ENCODE data around the gene ROM1.

ROM1 gene

DNA sequence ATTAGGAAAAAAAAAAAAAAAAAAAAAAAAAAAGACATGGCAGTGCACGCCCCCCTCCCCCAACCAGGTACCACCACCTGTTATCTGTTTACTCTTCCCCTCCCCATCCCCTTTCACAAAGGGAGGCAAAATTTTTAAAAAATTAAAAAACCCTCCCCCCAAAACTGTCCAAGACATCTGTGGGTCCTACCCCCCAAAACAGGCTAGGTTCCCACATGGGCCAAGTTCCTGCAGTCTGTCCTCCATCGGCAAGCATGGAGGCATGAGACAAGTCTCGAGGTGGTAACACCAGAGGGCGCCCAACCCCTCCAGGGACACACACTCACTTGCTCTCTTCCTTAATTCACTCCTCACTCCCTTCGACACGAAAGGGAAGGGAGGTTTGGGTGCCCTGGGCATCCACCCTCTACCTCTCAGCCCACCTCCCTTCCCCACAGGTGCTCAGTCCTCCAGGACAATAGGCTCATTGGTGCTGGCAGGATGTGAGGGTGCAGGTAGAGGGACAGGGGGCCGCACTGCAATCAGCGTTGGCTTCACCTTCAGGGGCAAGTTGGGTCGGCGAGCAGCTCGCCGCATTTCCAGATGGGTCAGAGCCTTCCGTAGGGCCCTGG lies 19.5 kb upstream of the ROM1 start:
- H3K9me2 ChIP-seq (replicated peaks; ENCODE audit: insufficient read depth, low read length), result no peaks in the 10 kb centered on the region
- H3K27ac ChIP-seq (ENCODE audit: low read length), result no peak overlapping the region; the same call in 1 of the 2 replicates
- no peaks in the 10 kb centered on the region for H3K27me3 ChIP-seq (replicated peaks; ENCODE audit: insufficient read depth, low read length)
- peaks cover 20% of the 10 kb centered on the region for H3K36me3 ChIP-seq (replicated peaks; ENCODE audit: insufficient read depth, low read length)
- no peak overlapping the region for H3K4me3 ChIP-seq (ENCODE audit: low read length)
- no peak overlapping the region for H2AFZ ChIP-seq (ENCODE audit: low read length)
- TF ChIP-seq EZH2 (optimal IDR thresholded peaks at IDR 0.05; ENCODE audit: low read depth, low read length), result no peak
- TF ChIP-seq CTCF (IDR thresholded peaks at IDR 0.05; ENCODE audit: low read length), result peak; percentile 85
- peaks cover 26% of the 10 kb centered on the region for H3F3A ChIP-seq (ENCODE audit: insufficient read depth, low read length)
- H4K20me1 ChIP-seq (ENCODE audit: insufficient read depth, low read length), result no peaks in the 10 kb centered on the region
- peaks cover 16% of the 10 kb centered on the region for H3K4me1 ChIP-seq (ENCODE audit: low read length)
- DNase-seq, result peak; percentile 78
- no peaks in the 10 kb centered on the region for H3K9me3 ChIP-seq (replicated peaks; ENCODE audit: insufficient read depth, low read length)
- no peak overlapping the region for H3K9ac ChIP-seq (ENCODE audit: low read length)
- H3K4me2 ChIP-seq (ENCODE audit: low read depth, low read length), result no peak overlapping the region; the same call in 1 of the 2 replicates
- peaks cover 50% of the 10 kb centered on the region for H3K79me2 ChIP-seq (ENCODE audit: low read length)

DNA sequence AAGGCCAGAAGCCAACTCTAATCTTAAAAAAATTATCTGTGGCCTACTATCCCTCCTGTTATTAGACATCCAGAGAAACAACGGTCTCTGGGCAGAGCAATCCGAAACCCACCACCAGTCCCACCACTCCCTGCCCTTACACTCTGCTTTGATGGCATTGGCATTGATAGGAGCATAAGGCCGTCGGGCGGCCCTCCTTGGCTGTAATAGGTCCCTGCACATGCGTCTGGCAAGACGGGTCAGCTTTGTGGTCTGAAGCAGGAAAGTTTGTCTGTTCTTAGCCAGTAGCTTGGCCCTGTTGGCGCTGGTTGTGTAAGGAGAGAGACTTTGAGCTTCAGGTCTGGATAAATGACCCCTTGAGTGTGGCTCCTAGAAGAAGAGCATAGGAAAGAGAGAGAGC lies 17.9 kb upstream of the ROM1 start:
- Histone ChIP-seq H3K4me1 (ENCODE audit: low read length) (peaks cover 25% of the 10 kb centered on the region), H3F3A (ENCODE audit: insufficient read depth, low read length) (peaks cover 34% of the 10 kb centered on the region)
- no peak for TF ChIP-seq EZH2phosphoT487 (IDR thresholded peaks at IDR 0.05; ENCODE audit: low read length)

DNA sequence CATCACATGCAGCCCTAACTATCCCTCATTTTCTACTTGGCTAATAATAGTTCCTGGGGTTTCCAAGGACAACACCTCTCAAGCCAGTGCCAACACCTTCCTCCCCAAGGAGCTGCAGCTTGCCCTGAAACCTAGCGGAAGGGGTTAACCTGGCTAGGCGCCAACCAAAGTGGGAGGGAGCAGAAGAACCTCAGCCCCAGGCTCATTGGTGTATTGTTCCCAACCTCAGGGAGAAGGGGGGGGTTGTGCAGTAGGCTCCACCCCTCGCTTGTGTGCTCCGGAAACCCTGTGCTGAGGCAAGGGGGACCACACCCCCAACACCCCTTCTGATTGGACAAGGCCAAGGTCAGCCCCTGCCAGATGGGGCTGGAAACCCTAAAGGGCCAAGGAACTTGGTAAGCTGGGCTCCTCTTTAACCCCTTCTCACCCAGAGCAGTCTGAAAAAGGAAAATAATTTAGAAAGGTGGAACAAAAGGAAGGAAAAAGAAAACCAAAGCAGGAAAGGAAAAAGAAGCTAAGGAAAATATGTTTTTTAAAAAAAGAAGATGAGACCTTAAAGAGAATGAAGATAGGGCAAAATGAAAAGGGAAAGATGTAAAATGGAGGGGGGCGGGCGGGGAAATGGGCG lies 13.9 kb upstream of the ROM1 start:
- Histone ChIP-seq H3K9me2 (replicated peaks; ENCODE audit: insufficient read depth, low read length) (no peaks in the 10 kb centered on the region), H3K4me2 (ENCODE audit: low read depth, low read length) (peak overlapping the region; percentile 97), H3K4me3 (ENCODE audit: low read length) (peak overlapping the region; percentile 92), H2AFZ (ENCODE audit: low read length) (no peak overlapping the region), H3K4me1 (ENCODE audit: low read length) (peaks cover 10% of the 10 kb centered on the region), H4K20me1 (ENCODE audit: insufficient read depth, low read length) (no peaks in the 10 kb centered on the region), H3K9me3 (replicated peaks; ENCODE audit: insufficient read depth, low read length) (no peaks in the 10 kb centered on the region), H3F3A (ENCODE audit: insufficient read depth, low read length) (peaks cover 21% of the 10 kb centered on the region), H3K79me2 (ENCODE audit: low read length) (peaks cover 54% of the 10 kb centered on the region), H3K27ac (ENCODE audit: low read length) (peak overlapping the region; percentile 86; the same call in 1 of the 2 replicates), H3K36me3 (replicated peaks; ENCODE audit: insufficient read depth, low read length) (peaks cover 22% of the 10 kb centered on the region), H3K27me3 (replicated peaks; ENCODE audit: insufficient read depth, low read length) (no peaks in the 10 kb centered on the region), H3K9ac (ENCODE audit: low read length) (peak overlapping the region; percentile 97; the same call in 1 of the 2 replicates)
- DNase-seq, result peak; percentile 99
- TF ChIP-seq EZH2phosphoT487 (IDR thresholded peaks at IDR 0.05; ENCODE audit: low read length) (no peak), EZH2 (optimal IDR thresholded peaks at IDR 0.05; ENCODE audit: low read depth, low read length) (no peak), CTCF (IDR thresholded peaks at IDR 0.05; ENCODE audit: low read length) (no peak)

More for the DNA sequence above, 17.9 kb upstream of the ROM1 start:
- no peak overlapping the region for H3K4me2 ChIP-seq (ENCODE audit: low read depth, low read length)
- H3K9ac ChIP-seq (ENCODE audit: low read length), result no peak overlapping the region
- no peaks in the 10 kb centered on the region for H3K9me2 ChIP-seq (replicated peaks; ENCODE audit: insufficient read depth, low read length)
- no peaks in the 10 kb centered on the region for H3K9me3 ChIP-seq (replicated peaks; ENCODE audit: insufficient read depth, low read length)
- peaks cover 51% of the 10 kb centered on the region for H3K79me2 ChIP-seq (ENCODE audit: low read length)
- no peak overlapping the region for H3K27ac ChIP-seq (ENCODE audit: low read length)
- no peaks in the 10 kb centered on the region for H3K27me3 ChIP-seq (replicated peaks; ENCODE audit: insufficient read depth, low read length)
- no peak for DNase-seq
- peaks cover 22% of the 10 kb centered on the region for H3K36me3 ChIP-seq (replicated peaks; ENCODE audit: insufficient read depth, low read length)
- H3K4me3 ChIP-seq (ENCODE audit: low read length), result no peak overlapping the region
- no peaks in the 10 kb centered on the region for H4K20me1 ChIP-seq (ENCODE audit: insufficient read depth, low read length)
- no peak overlapping the region for H2AFZ ChIP-seq (ENCODE audit: low read length)

DNA sequence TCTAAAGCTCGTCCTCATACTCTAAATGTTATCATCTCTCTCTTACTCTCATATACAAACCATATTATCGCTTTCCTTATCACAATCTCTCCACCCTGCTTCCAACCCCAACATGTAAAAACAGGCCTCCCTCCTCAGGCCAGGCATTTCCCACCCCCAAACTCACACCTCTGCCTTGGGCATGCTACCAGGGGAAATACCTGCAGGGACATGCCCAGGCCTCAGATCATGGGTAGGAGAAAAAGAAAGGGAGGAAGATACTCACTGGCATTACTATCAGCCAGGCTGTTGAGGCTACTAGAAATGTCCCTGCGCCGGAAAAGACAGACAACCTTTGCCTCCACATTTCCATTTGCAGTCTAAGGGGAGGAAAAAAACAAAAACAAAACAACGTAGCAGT lies 13.2 kb upstream of the ROM1 start:
- no peak for DNase-seq
- Histone ChIP-seq H3K36me3 (replicated peaks; ENCODE audit: insufficient read depth, low read length) (peaks cover 22% of the 10 kb centered on the region), H3K4me1 (ENCODE audit: low read length) (peaks cover 10% of the 10 kb centered on the region), H3K9me2 (replicated peaks; ENCODE audit: insufficient read depth, low read length) (no peaks in the 10 kb centered on the region), H3K79me2 (ENCODE audit: low read length) (peaks cover 54% of the 10 kb centered on the region), H3K9ac (ENCODE audit: low read length) (peak overlapping the region; percentile 97; the same call in 1 of the 2 replicates), H2AFZ (ENCODE audit: low read length) (no peak overlapping the region), H3K4me2 (ENCODE audit: low read depth, low read length) (peak overlapping the region; percentile 97), H3K27me3 (replicated peaks; ENCODE audit: insufficient read depth, low read length) (no peaks in the 10 kb centered on the region), H3K9me3 (replicated peaks; ENCODE audit: insufficient read depth, low read length) (no peaks in the 10 kb centered on the region), H4K20me1 (ENCODE audit: insufficient read depth, low read length) (no peaks in the 10 kb centered on the region), H3F3A (ENCODE audit: insufficient read depth, low read length) (peaks cover 21% of the 10 kb centered on the region), H3K4me3 (ENCODE audit: low read length) (peak overlapping the region; percentile 92), H3K27ac (ENCODE audit: low read length) (peak overlapping the region; percentile 86; the same call in 1 of the 2 replicates)
- no peak for TF ChIP-seq EZH2 (optimal IDR thresholded peaks at IDR 0.05; ENCODE audit: low read depth, low read length)
- no peak for TF ChIP-seq EZH2phosphoT487 (IDR thresholded peaks at IDR 0.05; ENCODE audit: low read length)
- TF ChIP-seq CTCF (IDR thresholded peaks at IDR 0.05; ENCODE audit: low read length), result no peak

Data from MM.1S (cell line).